Astrocyte (in vitro differentiated cells and primary cell): Measurements from ENCODE around the gene NT5DC3.

Source experiments
- EZH2 ChIP-seq: IDR thresholded peaks from 2 replicates; pipeline ENCODE4 v1.6.1; 2012; ENCODE audit warnings: mild to moderate bottlenecking, low read length, inconsistent platforms; ENCODE audit not compliant: insufficient read depth
- TF ChIP-seq, protein P1 (sequence below): IDR thresholded peaks from 2 replicates; pipeline ENCODE4 v1.5.1; 2011; ENCODE audit warnings: low read depth, mild to moderate bottlenecking, inconsistent platforms, low read length, moderate library complexity; ENCODE audit not compliant: insufficient read depth

DNA sequence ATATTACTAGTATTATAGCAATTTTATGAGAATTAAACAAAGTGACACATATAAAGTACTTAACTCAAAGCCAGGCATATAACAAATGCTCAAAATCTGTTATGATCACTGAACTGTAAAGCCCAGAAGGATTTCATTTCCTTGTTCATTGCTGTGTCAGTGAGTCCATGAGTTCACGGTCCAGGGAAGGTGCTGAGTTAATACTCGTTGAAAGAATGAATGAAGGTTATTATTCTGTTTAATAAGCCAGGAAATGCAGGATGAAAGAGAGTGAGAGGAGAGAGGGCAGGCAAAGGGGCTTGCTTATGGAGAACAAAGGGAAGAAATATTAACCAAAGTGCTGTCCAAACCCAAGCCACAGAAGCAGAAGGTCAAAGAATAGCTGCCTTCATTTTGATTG is 40.2 kb upstream of the NT5DC3 start:
- TF ChIP-seq EZH2 = no peak
- TF ChIP-seq, protein P1, sequence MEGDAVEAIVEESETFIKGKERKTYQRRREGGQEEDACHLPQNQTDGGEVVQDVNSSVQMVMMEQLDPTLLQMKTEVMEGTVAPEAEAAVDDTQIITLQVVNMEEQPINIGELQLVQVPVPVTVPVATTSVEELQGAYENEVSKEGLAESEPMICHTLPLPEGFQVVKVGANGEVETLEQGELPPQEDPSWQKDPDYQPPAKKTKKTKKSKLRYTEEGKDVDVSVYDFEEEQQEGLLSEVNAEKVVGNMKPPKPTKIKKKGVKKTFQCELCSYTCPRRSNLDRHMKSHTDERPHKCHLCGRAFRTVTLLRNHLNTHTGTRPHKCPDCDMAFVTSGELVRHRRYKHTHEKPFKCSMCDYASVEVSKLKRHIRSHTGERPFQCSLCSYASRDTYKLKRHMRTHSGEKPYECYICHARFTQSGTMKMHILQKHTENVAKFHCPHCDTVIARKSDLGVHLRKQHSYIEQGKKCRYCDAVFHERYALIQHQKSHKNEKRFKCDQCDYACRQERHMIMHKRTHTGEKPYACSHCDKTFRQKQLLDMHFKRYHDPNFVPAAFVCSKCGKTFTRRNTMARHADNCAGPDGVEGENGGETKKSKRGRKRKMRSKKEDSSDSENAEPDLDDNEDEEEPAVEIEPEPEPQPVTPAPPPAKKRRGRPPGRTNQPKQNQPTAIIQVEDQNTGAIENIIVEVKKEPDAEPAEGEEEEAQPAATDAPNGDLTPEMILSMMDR = no peak
